NCI-H510A treated with DMSO at 0.1 percent for 48 hours (cell line): ENCODE data around the gene FAM83C.
"Not testable (repeated sequence)": the region's sequence is repeated elsewhere in the genome, so short reads cannot be mapped to it uniquely, and the experiment has no call there.

Experiments used
- DNase-seq: peaks from one replicate; lab custom pipeline; 2025; lab: John Stamatoyannopoulos, UW

FAM83C gene

DNA sequence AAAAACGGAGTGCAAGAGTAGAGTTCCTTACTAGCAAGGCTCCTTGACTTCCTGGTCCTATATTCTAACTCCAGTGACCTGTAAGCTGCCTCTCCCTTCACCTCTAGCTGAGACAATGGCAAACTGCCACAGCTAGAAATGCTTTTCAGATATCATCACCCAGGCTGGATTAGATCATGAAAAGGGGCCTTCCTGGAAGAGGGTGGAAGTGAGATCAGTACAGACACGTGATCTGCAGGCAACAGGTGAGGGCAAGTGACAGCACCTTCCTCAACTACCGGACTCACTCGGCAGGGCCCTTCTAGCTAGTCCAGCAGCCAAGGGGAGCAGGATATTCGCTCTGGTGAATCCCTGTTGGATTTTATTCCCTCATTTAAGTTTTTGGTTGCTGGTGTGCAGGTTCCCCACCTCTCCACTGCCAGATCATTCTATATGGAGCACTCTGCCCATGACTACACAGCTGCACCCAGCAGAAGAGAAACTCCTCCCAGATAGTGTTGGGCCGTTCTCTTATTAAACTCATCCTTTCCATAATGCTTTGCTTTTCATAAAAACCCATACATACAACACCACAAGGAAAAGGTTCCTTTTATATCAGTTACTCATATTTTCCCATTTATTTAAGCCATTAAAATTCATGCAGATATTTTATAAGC is 26.4 kb upstream of the FAM83C start:
- DNase-seq: peak; percentile 26

DNA sequence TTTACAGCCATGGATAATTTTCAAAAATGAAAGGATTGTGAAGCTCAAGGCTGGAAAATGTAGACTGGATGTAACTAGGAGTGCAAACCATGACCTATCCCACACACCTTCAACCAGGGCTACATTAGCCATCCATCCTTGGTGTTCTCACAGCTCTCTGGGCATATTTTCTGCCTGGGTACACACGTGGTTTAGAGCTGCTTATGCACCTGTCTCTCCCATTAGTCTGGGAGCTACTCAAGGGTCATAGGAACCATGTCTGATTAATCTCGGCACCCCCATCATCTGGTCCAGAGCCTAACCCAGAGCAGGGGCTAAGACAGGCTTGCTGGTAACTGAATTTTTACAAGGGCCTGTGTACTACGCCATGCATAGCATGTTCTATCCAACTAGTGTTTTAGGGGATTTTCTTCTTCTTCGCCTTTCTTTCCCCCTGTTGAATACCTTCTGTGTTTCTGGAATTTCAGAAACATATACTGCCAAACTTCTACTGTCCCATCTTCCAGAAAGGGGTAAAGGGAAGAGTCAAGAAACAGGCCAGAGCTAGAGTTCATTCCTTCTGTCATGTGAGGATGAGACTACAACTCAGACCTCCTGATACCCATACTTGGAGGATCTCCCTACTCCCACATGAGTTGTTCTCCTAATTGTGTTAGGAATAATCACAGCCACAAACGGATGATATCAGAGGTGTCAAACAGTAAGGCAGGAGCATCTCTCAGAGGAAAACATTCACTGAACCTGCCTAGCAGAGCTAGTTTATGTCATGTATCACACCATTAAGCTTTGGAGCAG is 25.4 kb upstream of the FAM83C start:
- no peak for DNase-seq

DNA sequence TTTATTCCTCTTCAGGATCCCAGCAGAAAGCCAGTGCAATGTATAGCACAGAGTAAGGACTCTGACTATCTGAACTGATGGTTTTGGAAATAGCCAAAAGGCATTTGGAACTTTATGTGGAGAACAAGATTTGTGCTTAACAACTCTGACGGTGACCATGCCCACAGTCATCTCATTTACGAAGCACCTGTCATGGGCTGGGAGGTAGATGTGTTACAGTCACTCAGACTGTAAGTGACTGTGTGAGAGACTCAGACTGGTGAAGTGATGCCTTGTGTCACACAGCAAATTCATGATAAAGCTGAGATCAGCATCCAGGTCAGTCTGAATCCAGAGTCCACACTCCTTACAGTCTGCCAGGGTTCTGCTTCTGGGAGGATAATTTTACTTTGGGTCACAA is 23.9 kb upstream of the FAM83C start:
- DNase-seq: no peak

DNA sequence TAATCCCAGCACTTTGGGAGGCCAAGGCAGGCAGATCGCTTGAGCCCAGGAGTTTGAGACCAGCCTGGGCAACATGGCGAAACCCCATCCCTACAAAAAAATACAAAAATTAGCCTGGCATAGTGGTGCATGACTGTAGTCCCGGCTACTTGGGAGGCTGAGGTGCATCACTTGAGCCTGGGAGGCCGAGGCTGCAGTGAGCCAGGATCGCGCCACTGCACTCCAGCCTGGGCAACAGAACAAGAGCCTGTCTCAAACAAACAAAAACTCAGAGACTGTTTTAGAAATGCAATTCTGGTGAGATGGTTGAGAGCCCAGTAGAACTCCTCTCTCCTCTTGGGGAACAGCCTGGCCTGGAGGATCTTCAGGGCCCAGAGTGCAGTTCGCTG is 23.4 kb upstream of the FAM83C start:
- DNase-seq: not testable (repeated sequence)

DNA sequence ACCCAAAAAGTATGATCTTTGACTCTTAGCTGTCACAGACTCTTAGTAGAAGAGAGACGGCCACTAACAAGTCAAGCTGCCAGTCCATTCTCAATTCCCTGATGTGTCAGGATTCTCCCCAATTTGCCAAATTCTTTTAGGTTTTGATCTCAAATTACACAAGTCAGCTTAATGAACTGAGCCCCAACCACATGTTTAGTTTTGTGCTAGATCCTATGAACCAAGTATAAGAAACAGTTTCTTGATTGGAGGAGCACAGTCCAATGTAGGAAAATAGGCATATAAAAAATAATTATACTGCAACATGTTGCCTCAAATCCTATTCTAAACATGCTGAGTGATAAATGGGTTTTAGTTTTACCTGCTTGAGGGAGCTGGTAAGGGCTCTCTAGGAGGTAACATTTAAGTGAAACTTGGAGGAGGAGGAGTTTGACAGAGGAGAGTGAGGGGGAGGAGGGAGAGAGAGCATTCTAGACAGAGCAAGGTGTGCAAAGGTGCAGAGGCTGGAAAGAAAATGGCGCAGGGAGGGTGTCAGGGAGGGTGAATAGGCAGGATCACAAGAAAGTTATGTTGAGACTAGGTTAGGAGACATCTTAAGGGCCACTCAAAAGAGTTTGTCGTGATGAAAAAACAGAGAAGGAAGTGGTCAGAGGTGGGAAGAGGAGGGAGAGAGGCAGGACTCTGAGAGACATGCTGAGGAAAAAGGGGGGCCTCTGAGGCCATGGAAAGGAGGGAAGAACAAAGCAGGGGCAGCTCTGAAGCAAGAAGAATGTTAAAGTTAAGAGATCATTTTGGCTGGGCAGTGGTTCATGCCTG is 22.8 kb upstream of the FAM83C start:
- no peak for DNase-seq

DNA sequence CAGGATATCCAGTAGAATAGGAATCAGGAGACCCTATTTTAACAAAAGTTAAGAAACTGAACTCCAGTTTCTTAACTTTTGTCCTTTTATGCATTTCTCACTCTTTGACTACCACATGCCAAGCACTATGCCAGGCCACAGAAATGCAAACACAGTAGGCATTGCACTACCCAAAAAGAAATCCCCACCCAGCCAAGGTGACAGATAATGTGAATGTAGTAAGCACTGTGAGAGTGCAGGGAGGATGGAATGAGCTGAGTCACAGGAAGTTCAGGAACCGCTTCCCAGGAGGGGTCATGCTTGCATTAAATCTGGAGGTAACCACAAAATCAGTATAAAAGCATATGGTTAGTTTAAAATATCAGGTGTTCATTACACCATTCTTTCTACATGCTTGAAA is 20.1 kb upstream of the FAM83C start:
- no peak for DNase-seq

DNA sequence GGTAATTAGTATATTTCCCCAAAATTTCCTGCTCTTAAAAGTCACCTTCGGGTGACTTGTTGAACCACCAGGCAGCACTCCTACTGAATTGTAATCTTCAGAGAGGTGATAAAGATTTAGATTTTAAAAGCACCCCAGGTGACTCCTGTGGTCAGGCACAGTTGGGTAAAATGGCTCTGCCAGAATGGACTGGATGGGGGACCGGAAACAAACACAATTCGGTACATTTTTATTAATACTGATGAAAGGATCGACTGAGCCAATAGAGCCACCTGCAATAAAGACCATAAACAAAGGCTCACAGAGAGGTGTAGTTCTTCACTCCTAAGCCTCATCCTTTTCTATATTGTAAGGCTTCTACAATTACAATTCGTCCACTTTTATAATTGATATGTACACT is 19.6 kb upstream of the FAM83C start:
- DNase-seq: no peak

DNA sequence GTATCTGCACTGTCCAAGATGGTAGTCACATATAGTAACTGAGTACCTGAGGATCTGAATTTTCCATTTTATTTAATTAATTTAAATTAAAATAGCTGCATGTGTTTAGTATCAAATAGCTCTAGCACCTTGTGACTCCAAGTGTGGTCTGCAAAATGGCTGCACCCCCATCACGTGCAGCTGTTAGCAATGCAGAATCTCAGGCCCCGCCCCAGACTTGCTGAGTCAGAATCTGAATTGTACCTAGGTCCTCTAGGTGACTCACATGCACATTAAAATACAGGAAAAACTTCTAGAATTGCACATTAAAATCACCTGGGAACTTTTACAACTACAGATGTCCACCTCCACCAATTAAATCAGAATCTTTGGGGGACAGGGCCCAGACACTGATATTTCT is 19.2 kb upstream of the FAM83C start:
- no peak for DNase-seq

DNA sequence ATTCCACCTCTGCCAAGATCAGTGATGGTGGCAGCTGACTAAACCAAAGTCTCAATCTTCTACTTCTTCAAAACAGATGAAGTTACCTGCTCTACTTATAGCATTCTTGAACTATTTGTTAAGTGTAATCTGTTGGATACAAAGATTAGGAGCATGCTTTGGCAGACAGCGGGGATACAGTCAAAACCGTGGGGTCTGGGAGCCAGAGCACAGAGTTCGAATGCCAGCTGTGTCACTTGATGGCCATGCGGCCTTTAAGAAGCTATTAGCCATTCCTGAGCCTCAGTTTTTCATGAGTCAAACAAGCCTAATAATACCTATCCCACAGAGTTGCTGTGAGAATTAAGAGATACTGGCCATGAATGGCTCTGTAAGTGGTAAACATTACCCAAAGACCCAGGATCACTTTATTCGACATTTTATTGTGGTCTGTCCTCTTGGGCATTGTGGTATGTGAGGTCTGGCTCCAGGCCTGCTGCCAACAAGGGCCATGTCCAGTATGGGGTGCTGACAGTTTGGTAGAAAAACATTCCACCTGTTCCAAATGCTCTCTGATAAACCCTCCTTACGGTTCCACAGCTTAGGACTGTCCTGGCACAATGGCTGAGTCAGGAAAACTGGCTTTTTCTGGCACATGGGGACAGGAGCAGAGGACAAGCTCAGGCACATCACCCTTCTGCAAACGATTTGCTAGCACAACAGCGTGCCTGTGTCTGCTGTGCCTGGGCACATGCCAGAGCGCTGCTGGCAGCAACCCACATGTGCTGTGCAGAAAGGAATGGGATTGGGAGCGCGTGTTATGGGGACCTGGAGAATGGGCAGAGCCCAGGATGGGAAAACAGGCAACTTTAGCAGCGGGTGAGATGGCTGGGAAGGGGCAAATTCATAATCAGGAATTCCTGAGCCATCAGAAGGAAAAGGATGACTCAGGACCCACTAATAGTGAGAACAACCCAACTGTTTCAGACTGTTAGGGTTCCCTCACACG is 15.7 kb upstream of the FAM83C start:
- no peak for DNase-seq

DNA sequence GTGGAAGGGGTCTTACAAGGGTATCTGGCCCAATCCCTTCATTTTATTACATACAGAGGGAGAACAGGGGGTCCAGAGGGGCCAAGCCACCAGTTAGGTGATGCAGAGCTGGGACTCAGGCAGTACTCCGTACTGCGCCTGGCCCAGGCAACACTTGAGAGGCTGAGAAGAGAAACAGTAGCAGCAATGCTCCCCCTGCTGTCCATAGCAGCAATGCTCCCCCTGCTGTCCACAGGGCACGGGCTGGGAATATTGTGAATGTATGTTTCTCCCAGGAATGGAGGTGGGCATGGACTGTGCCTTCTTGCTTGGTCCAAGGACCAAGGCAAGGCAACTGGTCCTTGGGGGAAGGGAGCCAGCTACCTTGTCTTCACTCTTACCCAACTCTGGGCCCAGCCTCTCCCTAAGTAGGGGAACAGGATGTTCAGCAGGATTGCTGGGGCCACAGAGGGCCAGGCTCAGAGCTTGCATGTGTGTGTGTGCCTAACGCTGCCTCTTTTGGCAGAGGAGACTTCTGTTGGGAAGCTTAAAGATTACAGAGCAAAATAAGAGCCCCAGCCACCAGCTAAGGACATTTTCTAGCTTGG is 14.8 kb upstream of the FAM83C start:
- peak; percentile 63 for DNase-seq

DNA sequence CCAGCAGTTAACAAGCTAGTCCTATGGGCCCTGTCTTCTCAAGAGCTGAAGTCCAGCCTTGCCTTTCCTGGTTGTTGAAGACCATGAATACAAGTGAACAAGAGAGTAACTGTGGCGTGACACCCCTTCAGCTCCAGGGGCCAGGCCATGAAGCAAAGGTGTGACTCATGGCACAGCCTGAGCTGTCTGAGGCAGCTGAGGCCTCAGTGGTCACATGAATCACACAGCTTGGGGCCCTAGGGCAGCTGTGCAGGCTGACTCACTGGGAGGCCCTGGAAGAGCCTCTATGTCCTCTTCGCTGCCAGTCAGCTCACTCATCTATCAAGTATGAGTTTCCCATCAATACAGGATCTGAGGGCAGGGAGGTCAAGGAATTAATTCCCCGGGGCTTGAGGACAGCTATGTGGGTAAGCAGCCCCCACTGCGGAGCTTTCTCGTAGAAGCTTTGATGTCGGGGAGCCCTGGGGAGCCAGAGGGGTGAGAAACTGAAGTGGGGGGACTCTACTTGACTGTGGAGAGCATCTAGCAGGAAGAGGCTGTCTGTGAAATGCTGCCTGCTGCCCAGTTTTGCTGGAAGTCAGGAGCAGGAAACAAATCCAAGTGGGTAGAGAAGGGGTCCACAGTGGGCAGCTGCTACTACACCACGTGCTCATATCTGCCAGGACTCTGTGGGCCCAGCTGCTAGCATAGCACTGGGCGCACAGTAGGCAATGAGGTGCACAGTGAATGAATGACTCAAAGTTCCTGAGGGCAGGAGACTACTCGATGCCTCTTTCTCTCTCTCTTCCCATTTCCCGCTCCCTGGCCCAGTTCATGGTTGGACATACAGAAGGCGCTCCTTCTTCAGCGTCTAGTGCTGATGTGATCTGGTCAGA is 13.7 kb upstream of the FAM83C start:
- no peak for DNase-seq

DNA sequence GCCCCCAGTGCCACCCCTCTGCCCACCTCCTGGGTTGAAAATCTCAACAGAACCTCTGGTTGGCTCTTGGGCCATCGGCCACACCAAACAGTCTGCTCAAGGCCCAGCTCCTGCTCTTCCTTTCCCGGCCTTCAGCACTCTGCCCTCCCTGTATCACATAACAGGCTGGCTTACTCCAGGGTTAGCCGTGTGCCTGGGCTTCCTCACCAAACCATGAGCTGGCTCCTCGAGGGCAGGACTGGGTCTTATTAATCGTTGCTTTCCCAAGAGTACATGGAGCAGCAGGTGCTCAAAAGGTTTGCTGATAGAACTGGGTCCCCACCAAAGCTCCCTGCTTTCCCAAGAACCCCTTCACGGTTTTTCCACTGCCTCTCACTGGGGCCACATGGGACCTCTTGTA is 12.7 kb upstream of the FAM83C start:
- no peak for DNase-seq

DNA sequence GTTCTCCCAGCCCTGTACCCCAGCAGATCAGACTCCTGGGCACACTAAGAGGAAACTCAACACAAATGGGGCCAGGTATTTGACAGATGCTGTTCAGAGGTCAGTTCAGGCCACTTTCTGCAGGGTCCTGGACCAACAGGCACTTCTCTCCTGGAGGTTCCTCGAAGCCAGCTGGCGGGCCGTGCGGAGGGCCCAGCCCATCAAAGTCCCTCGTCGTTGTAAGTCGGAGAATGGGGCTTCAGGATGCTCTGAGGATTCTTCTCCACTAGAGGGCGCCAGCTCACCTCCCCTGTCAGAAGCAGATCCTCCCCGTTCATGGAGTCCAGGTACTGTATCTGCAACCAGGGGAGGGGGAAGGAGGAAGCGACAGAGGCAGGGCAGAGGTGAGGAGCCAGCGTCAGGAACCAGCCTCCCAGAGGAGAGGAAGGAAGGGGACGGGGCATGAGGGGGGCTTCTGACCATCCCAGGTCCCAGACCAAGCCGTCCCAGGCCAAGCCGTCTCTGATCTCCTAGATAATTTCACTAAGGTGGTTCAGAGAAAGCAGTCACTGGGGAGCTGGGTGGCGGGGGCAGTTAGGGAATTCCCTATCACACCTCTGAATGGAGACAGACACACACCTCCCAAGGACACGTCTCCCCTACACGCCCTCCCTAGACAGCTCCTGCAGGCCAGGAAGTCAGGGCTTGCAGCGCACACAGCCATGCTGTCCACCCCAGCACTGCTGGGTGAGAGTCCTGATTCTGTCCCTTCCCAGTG is 11.7 kb upstream of the FAM83C start:
- DNase-seq: peak; percentile 90

DNA sequence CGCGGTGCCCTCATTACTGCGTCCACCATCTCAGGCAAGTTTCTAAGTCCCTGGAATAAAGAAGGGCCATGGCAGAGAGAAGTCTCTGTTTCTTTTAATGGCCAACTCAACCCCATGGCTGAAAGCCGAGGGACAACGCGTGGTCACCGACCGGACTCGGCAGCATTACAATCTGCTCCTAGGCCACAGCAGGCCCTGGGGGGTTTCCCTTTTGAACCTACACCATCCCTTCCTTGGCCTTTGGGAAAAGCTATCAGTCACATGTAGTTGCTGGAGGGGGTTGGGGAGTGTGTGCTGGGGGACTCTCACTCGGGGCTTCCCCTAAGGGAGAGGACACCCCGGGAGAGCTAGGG is 11.1 kb upstream of the FAM83C start:
- no peak for DNase-seq

DNA sequence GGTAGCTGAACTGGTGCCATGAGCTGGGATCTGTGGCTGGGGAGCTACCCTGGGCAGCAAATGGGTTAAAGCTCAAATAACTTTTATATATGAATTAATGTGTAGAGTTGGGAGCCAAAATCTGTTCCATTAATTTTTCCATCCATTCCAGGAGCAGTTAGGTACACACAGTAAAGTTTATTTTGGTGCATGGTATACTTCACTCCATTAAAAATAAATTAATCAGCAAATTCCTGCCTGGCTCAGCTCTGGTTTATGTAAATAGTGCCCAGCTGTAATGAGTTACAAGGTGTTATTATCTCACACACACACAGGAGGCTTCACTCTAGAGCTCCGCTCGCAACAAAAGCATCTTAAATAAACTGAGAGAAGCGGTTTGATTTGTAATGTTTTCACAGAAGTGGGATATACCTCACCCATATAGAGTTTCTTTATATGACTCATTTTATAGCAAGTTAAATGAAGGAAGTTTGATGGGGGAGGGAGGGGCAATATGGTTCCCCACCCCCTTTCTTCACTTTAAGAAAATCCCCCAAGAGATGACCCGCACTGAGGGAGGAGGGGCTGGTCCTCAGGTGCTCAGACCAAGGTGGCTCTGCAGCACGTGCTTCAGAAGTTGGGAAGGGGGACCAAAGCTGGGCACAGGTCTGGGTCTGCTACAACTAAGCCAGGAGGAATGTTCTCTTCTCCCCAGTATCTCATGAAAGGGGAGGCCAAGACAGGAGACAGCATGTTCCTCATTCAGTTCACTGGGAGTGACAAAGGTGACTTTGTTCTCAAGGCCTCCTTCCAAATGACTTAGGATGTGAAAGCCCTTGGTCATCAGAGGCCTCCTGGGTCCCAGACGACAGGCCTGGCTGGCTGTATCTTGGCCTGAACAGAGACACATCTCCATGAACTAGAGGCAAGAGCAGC is 10.5 kb upstream of the FAM83C start:
- DNase-seq: no peak

DNA sequence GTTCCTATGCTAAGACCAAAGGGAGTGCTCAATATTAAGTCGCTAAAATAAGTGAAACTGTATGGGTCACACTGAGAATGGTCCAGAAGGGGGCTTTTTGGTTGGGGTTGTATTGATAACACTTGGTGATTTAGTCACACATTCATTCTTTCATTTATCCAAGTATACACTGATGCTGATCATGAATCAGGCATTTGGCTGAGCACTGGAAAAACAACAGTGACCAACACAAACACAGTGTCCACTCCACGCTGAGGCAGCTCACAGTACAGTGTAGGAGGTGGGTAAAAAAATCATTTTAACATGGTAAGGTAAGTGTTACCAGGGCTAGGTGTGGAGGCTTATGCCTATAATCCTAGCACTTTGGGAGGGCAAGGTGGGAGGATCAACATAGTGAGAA is 9.2 kb upstream of the FAM83C start:
- no peak for DNase-seq

DNA sequence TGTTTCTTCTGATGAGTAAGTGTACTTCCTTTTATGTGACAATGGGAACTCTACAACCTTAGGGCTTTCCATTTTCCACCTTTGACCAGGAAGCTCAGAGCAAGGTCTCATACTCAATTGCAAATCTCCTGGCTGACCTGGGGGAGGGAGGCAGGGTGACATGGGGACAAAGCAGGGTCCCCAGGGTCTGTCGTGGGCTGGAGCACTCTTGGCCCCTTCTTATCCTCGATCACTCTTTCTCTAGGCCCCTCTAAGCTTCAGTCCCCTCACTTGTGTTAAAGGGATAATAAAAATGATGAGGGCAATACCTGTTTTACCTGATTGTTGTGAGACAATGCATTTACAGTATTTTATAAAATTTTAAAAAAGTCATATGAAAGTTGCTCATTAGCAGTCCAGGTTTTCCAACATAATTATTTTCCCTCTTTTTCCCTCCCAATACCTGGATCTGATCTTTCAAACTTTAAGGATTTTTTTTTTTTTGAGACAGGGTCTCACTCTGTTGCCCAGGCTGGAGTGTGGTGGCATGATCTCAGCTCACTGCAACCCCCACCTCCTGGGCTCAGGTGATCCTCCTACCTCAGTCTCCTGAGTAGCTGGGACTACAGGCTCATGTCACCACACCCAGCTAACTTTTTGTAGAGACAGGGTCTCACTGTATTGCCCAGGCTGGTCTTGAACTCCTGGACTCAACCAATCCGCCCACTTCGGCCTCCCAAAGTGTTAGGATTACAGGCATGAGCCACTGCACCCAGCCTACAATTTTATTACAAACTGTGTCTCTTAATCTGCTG is 8.4 kb upstream of the FAM83C start:
- no peak for DNase-seq

DNA sequence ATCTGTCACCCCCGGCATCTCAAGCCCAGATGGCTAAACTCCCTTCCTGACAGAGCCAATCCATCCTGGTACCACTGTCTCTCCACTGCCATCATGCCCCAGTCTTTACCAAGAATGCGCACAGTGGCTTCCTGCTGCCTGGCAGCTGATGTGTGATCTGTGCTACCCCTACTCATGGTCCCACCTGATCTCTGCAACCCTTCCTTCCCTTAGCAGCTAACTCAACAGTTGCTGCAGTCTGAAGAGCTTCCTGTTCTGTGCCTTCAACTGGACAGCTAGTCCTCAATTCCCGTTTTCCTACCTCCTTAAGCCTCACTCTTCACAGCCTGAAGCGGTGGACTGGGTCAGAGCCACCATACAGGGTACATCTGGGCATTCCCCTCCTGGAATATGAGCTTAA is 7.6 kb upstream of the FAM83C start:
- no peak for DNase-seq
